CD14-positive monocyte (primary cell): ENCODE results near the gene CACNA1B. TPM values are rescaled to one million over a fixed set of nuclear protein-coding genes. Genes with fewer than 3 reads are reported as not detected.

ENCODE experiments used
- DNase-seq, 3 donors: peaks; one replicate each; pipeline ENCODE4 v3.0.0-alpha.2; 2011 to 2022
- H2AFZ ChIP-seq: 2 replicates; pipeline ENCODE4 v1.6.0; 2012; ENCODE audit warnings: mild to moderate bottlenecking, low read depth, low read length, inconsistent platforms; ENCODE audit not compliant: insufficient read depth, poor library complexity, severe bottlenecking
- H3K27ac ChIP-seq, 2 donors: 1 replicate in 1 of 2; 2 replicates in 1 of 2; pipeline ENCODE4 v1.5.1; 2012 to 2013; ENCODE audit warnings: low read length in 2 of 2, control low read depth in 1 of 2, inconsistent platforms in 1 of 2, low read depth in 1 of 2, mild to moderate bottlenecking in 1 of 2
- H3K27me3 ChIP-seq, 2 donors: one replicate each; pipeline versions ENCODE4 v1.6.0 to v1.6.1; 2011 to 2013; ENCODE audit warnings: low read length in 2 of 2; ENCODE audit not compliant: control insufficient read depth in 2 of 2, insufficient read depth in 2 of 2
- H3K36me3 ChIP-seq, 2 donors: replicated peaks in 1 of 2; 1 replicate in 1 of 2; 2 replicates in 1 of 2; pipeline versions ENCODE4 v1.5.1 to v1.6.1; 2012 to 2013; ENCODE audit warnings: low read length in 2 of 2, control low read depth in 1 of 2, inconsistent platforms in 1 of 2, mild to moderate bottlenecking in 1 of 2; ENCODE audit not compliant: insufficient read depth in 2 of 2, control insufficient read depth in 1 of 2
- H3K4me1 ChIP-seq, 2 donors: 1 replicate in 1 of 2; 2 replicates in 1 of 2; pipeline versions ENCODE4 v1.5.1 to v1.6.1; 2012 to 2013; ENCODE audit warnings: low read length in 2 of 2, control low read depth in 1 of 2, inconsistent platforms in 1 of 2, mild to moderate bottlenecking in 1 of 2, moderate library complexity in 1 of 2; ENCODE audit not compliant: insufficient read depth in 2 of 2, control insufficient read depth in 1 of 2
- H3K4me2 ChIP-seq: replicated peaks from 2 replicates; pipeline ENCODE3; 2012; ENCODE audit warnings: low read length, moderate library complexity, mild to moderate bottlenecking; ENCODE audit not compliant: poor library complexity, severe bottlenecking; ENCODE audit errors: extremely low read depth
- H3K4me3 ChIP-seq, 3 experiments: fragments of 200-600 bp in 1 of 3; sonication (generic) in 1 of 3; replicated peaks in 1 of 3; 1 replicate in 2 of 3; 2 replicates in 1 of 3; pipeline ENCODE4 v1.5.1; 2011 to 2013; ENCODE audit warnings: low read length in 3 of 3, mild to moderate bottlenecking in 3 of 3, control low read depth in 2 of 3, low read depth in 2 of 3, inconsistent platforms in 1 of 3, moderate library complexity in 1 of 3
- H3K79me2 ChIP-seq: 2 replicates; pipeline ENCODE4 v1.6.0; 2012; ENCODE audit warnings: mild to moderate bottlenecking, control low read depth, inconsistent platforms, low read length, moderate library complexity; ENCODE audit not compliant: insufficient read depth
- H3K9ac ChIP-seq: 2 replicates; pipeline ENCODE4 v1.6.0; 2017; ENCODE audit warnings: low read length, mild to moderate bottlenecking; ENCODE audit not compliant: insufficient read depth, poor library complexity, severe bottlenecking
- H3K9me3 ChIP-seq, 2 donors: replicated peaks in 1 of 2; 1 replicate in 1 of 2; 2 replicates in 1 of 2; pipeline versions ENCODE4 v1.5.1 to v1.6.1; 2012 to 2013; ENCODE audit warnings: low read length in 2 of 2, control low read depth in 1 of 2; ENCODE audit not compliant: control insufficient read depth in 1 of 2, insufficient read depth in 1 of 2
- H4K20me1 ChIP-seq: 2 replicates; pipeline ENCODE4 v1.6.0; 2012; ENCODE audit warnings: mild to moderate bottlenecking, low read length, control low read depth, moderate library complexity; ENCODE audit not compliant: insufficient read depth
- H3K27ac Mint-ChIP-seq, 7 donors: one replicate each; pipeline ENCODE4 v1.8.0; 2020; ENCODE audit warnings: mild to moderate bottlenecking in 7 of 7, mixed read lengths in 7 of 7, moderate library complexity in 6 of 7, inconsistent platforms in 2 of 7
- H3K27me3 Mint-ChIP-seq, 3 donors: one replicate each; pipeline ENCODE4 v1.8.0; 2021 to 2022; ENCODE audit warnings: low read depth in 3 of 3, mild to moderate bottlenecking in 3 of 3, mixed read lengths in 3 of 3, moderate library complexity in 3 of 3, inconsistent platforms in 1 of 3
- H3K36me3 Mint-ChIP-seq, 2 donors: one replicate each; pipeline ENCODE4 v1.8.0; 2020; ENCODE audit warnings: mixed read lengths in 2 of 2, inconsistent platforms in 1 of 2, mild to moderate bottlenecking in 1 of 2
- H3K4me1 Mint-ChIP-seq: one replicate; pipeline ENCODE4 v1.8.0; 2020; ENCODE audit warnings: mild to moderate bottlenecking, mixed read lengths
- H3K4me3 Mint-ChIP-seq, 2 donors: one replicate each; pipeline ENCODE4 v1.8.0; 2020; ENCODE audit warnings: mild to moderate bottlenecking in 2 of 2, mixed read lengths in 2 of 2, moderate library complexity in 1 of 2
- H3K9me3 Mint-ChIP-seq, 7 donors: one replicate each; pipeline ENCODE4 v1.8.0; 2020 to 2022; ENCODE audit warnings: mixed read lengths in 7 of 7, mild to moderate bottlenecking in 6 of 7, moderate library complexity in 6 of 7, inconsistent platforms in 2 of 7
- CTCF ChIP-seq: fragments of 200-600 bp; IDR thresholded peaks from one replicate; pipeline ENCODE4 v1.8.0; 2022; ENCODE audit warnings: antibody characterized with exemption, mild to moderate bottlenecking
- WGBS: methylation state at CpG from one replicate; pipeline ENCODE4 v1.1.5; 2013; ENCODE audit warnings: missing lambda C conversion rate; ENCODE audit not compliant: insufficient coverage; 5-methylcytosine and 5-hydroxymethylcytosine counted together
- intact Hi-C, 2 donors: fragments of 100-400 bp; cut with micrococcal nuclease; formaldehyde crosslinking; loops; one replicate each; pipeline versions ENCODE4 v1.15.0 to v1.15.1; 2023
- polyA plus RNA-seq, 3 donors: library from polyadenylated mRNA; depleted of rRNA in 1 of 3; unstranded in 2 of 3; stranded (reverse) in 1 of 3; fragments of 300-500 nt in 2 of 3; fragments of >200 nt in 1 of 3; fragmentation: Illumina TruSeq in 2 of 3; gene quantifications; 1 replicate in 2 of 3; 2 replicates in 1 of 3; pipeline ENCODE4 v1.2.3, GENCODE V29; 2012 to 2021

Gene CACNA1B
- polyA plus RNA-seq, 3 donors = not detected

GRCh38 chr9:138116521-138116920, 238.9 kb downstream of the CACNA1B start:
- intact Hi-C loops = no loop called here
- DNase-seq = no peak
- H3K4me1 ChIP-seq = no peaks in the 10 kb centered on the region
- H3K4me2 ChIP-seq = no peak overlapping the region
- H3K9ac ChIP-seq = no peak overlapping the region
- H3K4me1 Mint-ChIP-seq = no peaks in the 10 kb centered on the region
- H3K9me3 ChIP-seq = no peaks in the 10 kb centered on the region
- no peaks in the 10 kb centered on the region for H3K79me2 ChIP-seq
- H3K27ac ChIP-seq = no peak overlapping the region
- H3K36me3 ChIP-seq = no peaks in the 10 kb centered on the region
- no peaks in the 10 kb centered on the region for H3K27me3 ChIP-seq
- H3K27ac Mint-ChIP-seq = no peak overlapping the region
- TF ChIP-seq CTCF = no peak
- H3K4me3 Mint-ChIP-seq = no peak overlapping the region
- no peaks in the 10 kb centered on the region for H3K36me3 Mint-ChIP-seq
- H4K20me1 ChIP-seq = no peaks in the 10 kb centered on the region
- H3K9me3 Mint-ChIP-seq = no peaks in the 10 kb centered on the region
- WGBS = 90% methylated on average over 2 of the region's 6 CpGs
- no peak overlapping the region for H2AFZ ChIP-seq
- H3K27me3 Mint-ChIP-seq = peaks cover 0 to 5% (median 3%) of the 10 kb centered on the region in 3 donors
- H3K4me3 ChIP-seq = no peak overlapping the region

GRCh38 chr9:138117101-138117750, 239.6 kb downstream of the CACNA1B start:
- H3K9me3 Mint-ChIP-seq = no peaks in the 10 kb centered on the region
- H3K27ac Mint-ChIP-seq = no peak overlapping the region
- H3K4me1 ChIP-seq = no peaks in the 10 kb centered on the region
- no peak overlapping the region for H2AFZ ChIP-seq
- H3K36me3 Mint-ChIP-seq = no peaks in the 10 kb centered on the region
- 85% methylated on average over 12 of the region's 14 CpGs for WGBS
- intact Hi-C loops = no loop called here
- H3K4me3 ChIP-seq = no peak overlapping the region
- TF ChIP-seq CTCF = no peak
- no peak overlapping the region for H3K9ac ChIP-seq
- no peak overlapping the region for H3K4me2 ChIP-seq
- H3K4me3 Mint-ChIP-seq = no peak overlapping the region
- H3K9me3 ChIP-seq = no peaks in the 10 kb centered on the region
- no peaks in the 10 kb centered on the region for H3K4me1 Mint-ChIP-seq
- peaks cover 0 to 7% (median 6%) of the 10 kb centered on the region in 3 donors for H3K27me3 Mint-ChIP-seq
- no peaks in the 10 kb centered on the region for H3K27me3 ChIP-seq
- H3K79me2 ChIP-seq = no peaks in the 10 kb centered on the region
- no peaks in the 10 kb centered on the region for H4K20me1 ChIP-seq
- DNase-seq = no peak
- H3K36me3 ChIP-seq = no peaks in the 10 kb centered on the region
- H3K27ac ChIP-seq = no peak overlapping the region
